Suprapubic skin (tissue), 4 donors: ENCODE measurements around the gene SETD6. TPM values are rescaled to one million over a fixed set of nuclear protein-coding genes. Genes with fewer than 3 reads are reported as not detected.

Experiments
- DNase-seq, 2 donors: peaks; one replicate each; pipeline ENCODE4 v3.0.0-alpha.2; 2019; ENCODE audit warnings: low spot score in 2 of 2
- H3K27ac ChIP-seq: fragments of 200-600 bp; sonication (generic); one replicate; pipeline ENCODE4 v1.5.1; 2019
- H3K27me3 ChIP-seq: fragments of 200-600 bp; sonication (generic); one replicate; pipeline ENCODE4 v1.5.1; 2019
- H3K36me3 ChIP-seq: fragments of 200-600 bp; sonication (generic); one replicate; pipeline ENCODE4 v1.5.1; 2019
- H3K4me1 ChIP-seq: fragments of 200-600 bp; sonication (generic); one replicate; pipeline ENCODE4 v1.5.1; 2019
- H3K4me3 ChIP-seq: fragments of 200-600 bp; sonication (generic); one replicate; pipeline ENCODE4 v1.5.1; 2019; ENCODE audit warnings: mild to moderate bottlenecking
- H3K9me3 ChIP-seq: fragments of 200-600 bp; sonication (generic); one replicate; pipeline ENCODE4 v1.5.1; 2019
- EP300 ChIP-seq: sonication (generic); formaldehyde crosslinking; IDR thresholded peaks from one replicate; pipeline ENCODE4 v1.6.1; 2017; ENCODE audit warnings: antibody characterized with exemption
- POLR2A ChIP-seq, 2 donors: fragments of 450-650 bp; IDR thresholded peaks; one replicate each; pipeline ENCODE4 v1.6.1; 2017; ENCODE audit warnings: antibody characterized with exemption in 2 of 2, mild to moderate bottlenecking in 2 of 2, moderate library complexity in 2 of 2
- POLR2AphosphoS5 ChIP-seq, 3 donors: sonication (generic); formaldehyde crosslinking; IDR thresholded peaks; one replicate each; pipeline ENCODE4 v1.6.1; 2017; ENCODE audit warnings: antibody characterized with exemption in 3 of 3
- WGBS: methylation state at CpG from one replicate; pipeline ENCODE4 v1.1.5; 2018; 5-methylcytosine and 5-hydroxymethylcytosine counted together
- total RNA-seq, 4 donors: library from RNA; depleted of rRNA; stranded (reverse); fragments of >200 nt; gene quantifications; one replicate each; pipeline ENCODE4 v1.1.0, GENCODE V29; 2016
- TF ChIP-seq, protein P1 (sequence below), 2 donors: fragments of 200-600 bp in 1 of 2; fragments of 450-650 bp in 1 of 2; sonication (generic) in 1 of 2; IDR thresholded peaks; one replicate each; pipeline ENCODE4 v1.5.1; 2016 to 2019; ENCODE audit warnings: antibody characterized with exemption in 2 of 2, mild to moderate bottlenecking in 1 of 2, moderate library complexity in 1 of 2

Gene SETD6
- total RNA-seq, 4 donors from 2014 or later: 42.6 to 71.8 (median 51.7) TPM

DNA sequence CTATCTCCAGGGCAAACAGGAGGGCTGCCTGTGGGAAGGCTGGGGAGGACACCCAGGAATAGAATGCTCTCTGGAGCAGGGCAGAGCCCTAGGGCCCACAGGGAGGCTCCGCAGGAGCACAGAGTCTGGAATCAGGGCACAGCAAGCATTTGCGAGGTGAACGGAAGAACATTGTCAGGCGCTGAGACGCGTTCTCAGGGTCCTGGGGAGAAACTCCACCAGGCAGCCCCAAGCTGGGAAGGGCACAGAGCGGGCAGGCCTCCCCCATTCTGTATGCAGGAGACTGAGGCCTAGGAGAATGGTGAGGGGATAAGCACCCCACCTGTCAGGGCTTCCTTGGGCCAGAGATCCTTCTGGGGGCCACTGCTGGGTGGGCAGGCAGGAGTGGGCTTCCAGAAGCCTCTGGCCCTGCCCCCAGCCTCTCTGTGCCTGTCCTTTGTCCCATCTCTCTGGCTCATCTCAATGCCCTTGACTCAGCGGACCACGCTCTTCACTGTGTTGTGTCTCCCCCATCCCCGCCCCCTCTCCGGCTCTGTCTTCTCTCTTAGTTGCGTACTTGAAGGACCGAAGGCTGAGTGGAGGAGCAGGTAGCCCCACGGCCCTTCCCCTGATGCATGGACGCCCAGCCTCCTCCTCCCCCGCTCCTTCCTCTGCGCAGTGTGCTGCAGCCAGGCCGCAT lies 5.1 kb upstream of the SETD6 start:
- Histone ChIP-seq H3K4me1 (peaks cover 11% of the 10 kb centered on the region), H3K27ac (no peak overlapping the region), H3K36me3 (no peaks in the 10 kb centered on the region), H3K4me3 (no peak overlapping the region), H3K27me3 (no peaks in the 10 kb centered on the region), H3K9me3 (no peaks in the 10 kb centered on the region)
- DNase-seq: peak; percentile 55 to 63
- whole genome bisulfite sequencing: 94% methylated on average over 18 of the region's 18 CpGs
- TF ChIP-seq POLR2A (IDR thresholded peaks at IDR 0.05) (no peak), EP300 (no peak), POLR2AphosphoS5 (IDR thresholded peaks at IDR 0.05) (no peak)
- TF ChIP-seq, protein P1, sequence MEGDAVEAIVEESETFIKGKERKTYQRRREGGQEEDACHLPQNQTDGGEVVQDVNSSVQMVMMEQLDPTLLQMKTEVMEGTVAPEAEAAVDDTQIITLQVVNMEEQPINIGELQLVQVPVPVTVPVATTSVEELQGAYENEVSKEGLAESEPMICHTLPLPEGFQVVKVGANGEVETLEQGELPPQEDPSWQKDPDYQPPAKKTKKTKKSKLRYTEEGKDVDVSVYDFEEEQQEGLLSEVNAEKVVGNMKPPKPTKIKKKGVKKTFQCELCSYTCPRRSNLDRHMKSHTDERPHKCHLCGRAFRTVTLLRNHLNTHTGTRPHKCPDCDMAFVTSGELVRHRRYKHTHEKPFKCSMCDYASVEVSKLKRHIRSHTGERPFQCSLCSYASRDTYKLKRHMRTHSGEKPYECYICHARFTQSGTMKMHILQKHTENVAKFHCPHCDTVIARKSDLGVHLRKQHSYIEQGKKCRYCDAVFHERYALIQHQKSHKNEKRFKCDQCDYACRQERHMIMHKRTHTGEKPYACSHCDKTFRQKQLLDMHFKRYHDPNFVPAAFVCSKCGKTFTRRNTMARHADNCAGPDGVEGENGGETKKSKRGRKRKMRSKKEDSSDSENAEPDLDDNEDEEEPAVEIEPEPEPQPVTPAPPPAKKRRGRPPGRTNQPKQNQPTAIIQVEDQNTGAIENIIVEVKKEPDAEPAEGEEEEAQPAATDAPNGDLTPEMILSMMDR (IDR thresholded peaks at IDR 0.05): no peak

DNA sequence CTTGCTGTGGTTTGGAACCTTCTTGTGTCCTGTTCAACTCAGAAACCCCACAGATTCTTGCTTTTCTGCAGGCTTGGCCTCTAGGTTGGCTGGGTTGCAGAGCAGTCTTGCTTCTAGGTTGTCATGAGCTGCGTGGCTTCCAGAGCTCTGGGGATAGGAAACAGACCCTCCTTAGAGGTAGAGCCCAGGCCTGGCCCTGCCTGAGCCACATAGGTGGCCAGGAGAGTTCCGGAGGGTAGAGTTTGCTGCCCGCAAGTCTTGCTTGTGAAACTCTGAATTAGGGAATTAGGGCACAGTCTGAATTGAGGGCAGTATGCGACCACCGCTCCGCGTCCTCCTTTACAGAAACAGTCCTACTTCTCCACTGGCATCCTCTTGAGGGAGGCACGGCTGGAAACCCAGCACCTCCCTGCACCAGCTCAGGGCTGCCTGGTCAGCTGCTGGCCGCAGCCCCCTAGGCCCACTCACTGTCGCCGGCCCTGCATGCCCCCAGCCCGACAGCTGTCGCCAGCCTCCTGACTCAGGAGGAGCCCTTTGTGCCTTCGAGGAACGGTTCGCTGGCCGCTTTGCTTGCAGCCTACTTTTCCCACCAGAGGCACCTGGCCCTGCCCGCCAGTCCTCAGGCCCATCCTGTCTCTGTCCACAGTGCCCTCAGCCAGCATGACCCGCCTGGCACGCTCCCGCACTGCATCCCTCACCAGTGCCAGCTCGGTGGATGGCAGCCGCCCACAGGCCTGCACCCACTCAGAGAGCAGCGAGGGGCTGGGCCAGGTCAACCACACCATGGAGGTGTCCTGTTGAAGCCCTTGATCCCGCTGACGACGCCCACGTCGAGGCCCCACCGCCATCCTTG lies 4.3 kb upstream of the SETD6 start:
- no peaks in the 10 kb centered on the region for H3K9me3 ChIP-seq
- H3K27me3 ChIP-seq: no peaks in the 10 kb centered on the region
- peaks cover 11% of the 10 kb centered on the region for H3K4me1 ChIP-seq
- peak; percentile 63 to 77 for DNase-seq
- no peak for TF ChIP-seq EP300
- no peak for TF ChIP-seq POLR2A (IDR thresholded peaks at IDR 0.05)
- TF ChIP-seq, protein P1 (IDR thresholded peaks at IDR 0.05): no peak
- no peak for TF ChIP-seq POLR2AphosphoS5 (IDR thresholded peaks at IDR 0.05)
- H3K27ac ChIP-seq: no peak overlapping the region
- no peaks in the 10 kb centered on the region for H3K36me3 ChIP-seq
- WGBS: 91% methylated on average over 23 of the region's 30 CpGs
- H3K4me3 ChIP-seq: no peak overlapping the region

DNA sequence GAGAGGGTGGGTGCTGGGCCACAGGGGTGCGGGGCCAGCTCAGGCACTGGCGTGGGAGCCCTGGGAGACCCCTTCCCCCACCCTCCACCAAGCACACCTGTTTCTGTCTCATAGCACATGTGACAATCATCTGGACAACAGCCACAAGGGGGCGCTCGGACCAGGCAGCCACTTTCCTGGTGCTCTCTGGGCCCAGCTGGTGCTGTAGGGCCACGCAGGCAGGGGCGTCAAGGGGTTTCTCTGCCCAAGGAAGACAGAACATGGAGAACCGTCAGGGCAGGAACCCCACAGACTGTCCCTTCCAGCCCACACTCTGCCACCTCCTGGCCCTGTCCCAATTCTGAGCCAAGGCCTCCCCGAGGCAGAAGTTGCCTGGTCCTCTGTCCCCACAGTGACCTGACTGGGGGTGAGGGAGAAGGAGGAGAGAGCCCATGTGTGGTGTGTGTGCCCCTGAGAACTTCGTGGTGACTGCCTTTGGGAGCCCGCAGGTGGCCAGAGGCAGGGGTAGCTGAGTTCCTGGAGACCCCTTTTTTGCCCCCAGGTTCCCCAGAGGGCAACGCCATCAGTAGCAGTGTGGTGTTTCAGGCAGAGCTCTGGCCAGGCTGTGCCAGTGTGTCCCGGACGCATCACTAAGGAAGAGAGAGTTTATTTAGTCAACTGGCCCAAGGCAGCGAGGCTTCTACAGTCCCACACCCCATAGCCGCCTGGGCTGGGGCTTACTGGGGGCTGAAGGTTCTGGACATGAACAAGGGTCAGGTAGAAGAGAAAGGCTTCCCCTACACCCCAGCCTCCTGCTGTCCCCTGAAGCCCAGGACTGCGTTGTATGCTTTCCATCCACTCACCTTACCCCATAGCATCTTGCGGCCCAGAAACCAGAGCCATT lies 3.1 kb upstream of the SETD6 start:
- Histone ChIP-seq H3K27me3 (no peaks in the 10 kb centered on the region), H3K4me3 (no peak overlapping the region), H3K9me3 (no peaks in the 10 kb centered on the region), H3K36me3 (no peaks in the 10 kb centered on the region), H3K27ac (no peak overlapping the region), H3K4me1 (peaks cover 23% of the 10 kb centered on the region)
- DNase-seq: peak; percentile 87 to 89
- TF ChIP-seq POLR2AphosphoS5 (IDR thresholded peaks at IDR 0.05): no peak
- no peak for TF ChIP-seq POLR2A (IDR thresholded peaks at IDR 0.05)
- TF ChIP-seq, protein P1 (IDR thresholded peaks at IDR 0.05): peak; percentile 46 to 78
- TF ChIP-seq EP300: no peak
- 40% methylated on average over 10 of the region's 17 CpGs for WGBS

DNA sequence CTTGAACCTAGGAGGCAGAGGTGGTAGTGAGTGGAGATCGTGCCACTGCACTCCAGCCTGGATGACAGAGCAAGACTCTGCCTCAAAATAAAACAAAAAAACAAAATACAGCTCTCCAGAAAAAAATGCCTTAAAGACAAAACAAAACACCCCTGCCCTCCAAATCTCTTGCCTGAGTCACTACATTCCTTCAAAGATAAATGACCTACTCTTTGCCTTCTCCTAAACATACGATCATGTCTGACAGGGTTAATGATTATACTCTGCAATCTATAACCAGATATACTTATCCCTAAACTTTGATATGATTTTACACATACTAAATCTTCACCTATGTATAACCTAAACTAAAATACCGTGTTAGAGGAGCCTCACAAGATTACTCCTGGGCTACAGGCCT lies 1.4 kb upstream of the SETD6 start:
- TF ChIP-seq POLR2AphosphoS5 (IDR thresholded peaks at IDR 0.05) (no peak), POLR2A (IDR thresholded peaks at IDR 0.05) (no peak), EP300 (no peak)
- TF ChIP-seq, protein P1 (IDR thresholded peaks at IDR 0.05): no peak
- peaks cover 23% of the 10 kb centered on the region for H3K4me1 ChIP-seq
- WGBS: 75% methylated on average over 3 of the region's 3 CpGs

More for the DNA sequence above, 1.4 kb upstream of the SETD6 start:
- peaks cover 13% of the 10 kb centered on the region for H3K36me3 ChIP-seq
- no peaks in the 10 kb centered on the region for H3K9me3 ChIP-seq
- no peak overlapping the region for H3K4me3 ChIP-seq
- H3K27me3 ChIP-seq: no peaks in the 10 kb centered on the region
- DNase-seq: no peak
- no peak overlapping the region for H3K27ac ChIP-seq
